Right atrium auricular region (tissue), 2 donors: ENCODE data around the gene PDZRN3. TPM values are rescaled to one million over a fixed set of nuclear protein-coding genes. Genes with fewer than 3 reads are reported as not detected.
A peak's percentile ranks its signal among the peaks of the same experiment; 100 is the strongest.

Source experiments
- DNase-seq: peaks from one replicate; pipeline ENCODE4 v3.0.0-alpha.2; 2019; ENCODE audit warnings: low spot score
- H3K27ac ChIP-seq, 2 donors: fragments of 200-600 bp; sonication (generic); 1 replicate in 1 of 2; 2 replicates in 1 of 2; pipeline ENCODE4 v1.5.1; 2016 to 2019
- H3K27me3 ChIP-seq, 2 donors: fragments of 200-600 bp; sonication (generic); one replicate each; pipeline versions ENCODE4 v1.5.1 to v1.6.0; 2017 to 2019
- H3K36me3 ChIP-seq: fragments of 200-600 bp; sonication (generic); one replicate; pipeline ENCODE4 v1.5.1; 2016
- H3K4me1 ChIP-seq, 2 donors: fragments of 200-600 bp; sonication (generic); one replicate each; pipeline versions ENCODE4 v1.5.1 to v1.6.0; 2017 to 2019
- H3K4me3 ChIP-seq, 2 donors: fragments of 200-600 bp; sonication (generic); 1 replicate in 1 of 2; 2 replicates in 1 of 2; pipeline ENCODE4 v1.5.1; 2017 to 2019; ENCODE audit warnings: mild to moderate bottlenecking in 1 of 2, moderate library complexity in 1 of 2
- H3K9me3 ChIP-seq, 2 donors: fragments of 200-600 bp; sonication (generic); one replicate each; pipeline ENCODE4 v1.5.1; 2019
- CTCF ChIP-seq, 2 donors: fragments of 200-600 bp; sonication (generic); IDR thresholded peaks; one replicate each; pipeline ENCODE4 v1.5.1; 2019; ENCODE audit warnings: antibody characterized with exemption in 2 of 2
- total RNA-seq, 2 donors: library from RNA; depleted of rRNA; stranded (reverse); fragments of >200 nt; gene quantifications; one replicate each; pipeline ENCODE4 v1.1.0, GENCODE V29; 2016

Gene PDZRN3
- total RNA-seq, 2 donors from 2014 or later: 66.8 to 87.4 TPM

- H3K4me1 ChIP-seq: peaks cover 0 to 61% of the 10 kb centered on the region in 2 donors
- H3K9me3 ChIP-seq: no peaks in the 10 kb centered on the region
- TF ChIP-seq CTCF (IDR thresholded peaks at IDR 0.05): no peak
- no peak overlapping the region for H3K4me3 ChIP-seq
- peaks cover 8% of the 10 kb centered on the region for H3K36me3 ChIP-seq
- peak overlapping the region in 1 of 2 donors; percentile 59 for H3K27ac ChIP-seq
- H3K27me3 ChIP-seq: no peaks in the 10 kb centered on the region
- no peak for DNase-seq
Measured at GRCh38 chr3:73601011-73601410, 23.7 kb downstream of the PDZRN3 start.

DNA sequence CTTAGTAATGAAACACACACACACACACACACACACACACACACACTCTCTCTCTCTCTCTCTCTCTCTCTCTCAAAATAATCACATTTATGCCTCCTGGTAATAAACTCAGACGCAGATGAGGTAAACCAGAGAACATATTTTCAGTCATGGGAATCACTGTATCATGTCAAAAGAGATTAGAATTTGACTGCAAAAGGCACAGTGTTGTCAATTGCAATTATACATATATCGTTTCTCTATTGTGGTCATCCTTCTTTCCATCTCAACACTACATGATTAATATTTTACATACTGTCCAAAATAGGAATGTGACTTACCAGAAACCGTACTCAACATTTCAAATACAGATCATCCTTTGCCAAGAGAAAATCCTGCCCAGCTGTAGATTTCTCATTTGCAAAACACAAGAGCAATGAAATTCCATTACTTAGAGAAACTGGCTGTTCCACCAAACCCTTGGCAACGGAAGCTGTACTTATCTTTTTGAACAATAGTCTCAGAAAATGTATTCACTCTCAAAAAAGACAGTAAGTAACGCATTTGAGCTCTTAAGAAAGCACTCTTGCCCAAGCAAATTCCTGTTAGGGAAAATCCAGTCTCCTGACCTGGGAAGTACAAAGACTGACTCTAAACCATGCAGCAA lies 24.3 kb downstream of the PDZRN3 start:
- Histone ChIP-seq H3K4me1 (peaks cover 0 to 55% of the 10 kb centered on the region in 2 donors), H3K27ac (peak overlapping the region in 1 of 2 donors; percentile 59), H3K4me3 (no peak overlapping the region), H3K27me3 (no peaks in the 10 kb centered on the region), H3K9me3 (no peaks in the 10 kb centered on the region), H3K36me3 (peaks cover 8% of the 10 kb centered on the region)
- no peak for DNase-seq
- TF ChIP-seq CTCF (IDR thresholded peaks at IDR 0.05): no peak

GRCh38 chr3:73599605-73600004 lies 25.1 kb downstream of the PDZRN3 start:
- Histone ChIP-seq H3K27ac (peak overlapping the region in 1 of 2 donors; percentile 59), H3K9me3 (no peaks in the 10 kb centered on the region), H3K4me1 (peaks cover 0 to 50% of the 10 kb centered on the region in 2 donors), H3K36me3 (peaks cover 8% of the 10 kb centered on the region), H3K4me3 (no peak overlapping the region), H3K27me3 (no peaks in the 10 kb centered on the region)
- no peak for DNase-seq
- no peak for TF ChIP-seq CTCF (IDR thresholded peaks at IDR 0.05)

GRCh38 chr3:73597476-73597875 lies 27.3 kb downstream of the PDZRN3 start:
- no peak for DNase-seq
- H3K9me3 ChIP-seq: no peaks in the 10 kb centered on the region
- peaks cover 0 to 41% of the 10 kb centered on the region in 2 donors for H3K4me1 ChIP-seq
- H3K27ac ChIP-seq: no peak overlapping the region
- H3K36me3 ChIP-seq: peaks cover 8% of the 10 kb centered on the region
- H3K4me3 ChIP-seq: no peak overlapping the region
- no peaks in the 10 kb centered on the region for H3K27me3 ChIP-seq
- TF ChIP-seq CTCF (IDR thresholded peaks at IDR 0.05): no peak

- Histone ChIP-seq H3K36me3 (no peaks in the 10 kb centered on the region), H3K4me3 (no peak overlapping the region), H3K27ac (peak overlapping the region in 1 of 2 donors; percentile 2), H3K27me3 (no peaks in the 10 kb centered on the region), H3K4me1 (peaks cover 0 to 17% of the 10 kb centered on the region in 2 donors), H3K9me3 (no peaks in the 10 kb centered on the region)
- no peak for TF ChIP-seq CTCF (IDR thresholded peaks at IDR 0.05)
- DNase-seq: no peak
Measured at GRCh38 chr3:73592154-73593144, 32.3 kb downstream of the PDZRN3 start.
